ENCODE results near the gene ANKS1B.

Gene ANKS1B

DNA sequence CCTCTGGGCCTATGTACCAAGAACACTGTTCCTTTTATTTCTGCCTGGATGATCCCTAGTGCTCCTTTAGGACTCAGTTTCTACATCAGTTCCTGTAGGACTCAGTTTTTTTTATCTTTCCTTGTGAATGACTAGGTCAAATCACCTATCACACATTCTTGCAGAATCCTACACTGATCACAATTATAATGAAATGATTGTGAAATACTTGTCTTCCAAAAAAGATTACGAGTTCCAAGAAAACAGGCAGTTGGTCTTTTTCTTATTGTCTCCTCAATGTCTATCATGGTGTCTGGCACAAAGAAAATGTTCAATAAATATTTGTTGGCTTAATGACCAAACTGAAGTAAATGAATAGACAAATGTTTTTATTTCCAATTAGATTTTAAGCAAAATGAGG, 432.7 kb downstream of the ANKS1B start:
- no peak for FAIRE-seq

DNA sequence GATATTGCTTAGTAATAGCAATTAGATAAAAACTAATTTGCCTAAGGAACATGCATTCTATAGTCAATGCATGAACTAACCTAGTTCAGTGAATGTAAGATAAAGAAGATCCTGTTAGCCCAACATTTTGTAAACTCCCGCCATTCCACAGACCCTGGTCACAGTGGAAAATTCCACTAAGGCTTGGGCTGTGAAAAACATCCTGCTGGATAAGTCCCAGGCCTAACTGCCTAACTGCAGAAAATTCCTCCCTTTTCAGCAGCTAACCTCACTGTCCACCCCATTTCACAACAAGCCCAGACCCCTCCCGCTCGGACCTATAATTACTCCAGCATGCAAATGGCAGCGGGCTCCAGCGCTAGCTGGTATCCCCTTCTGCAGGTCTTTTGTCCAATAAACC, 435.1 kb downstream of the ANKS1B start:
- FAIRE-seq = no peak

DNA sequence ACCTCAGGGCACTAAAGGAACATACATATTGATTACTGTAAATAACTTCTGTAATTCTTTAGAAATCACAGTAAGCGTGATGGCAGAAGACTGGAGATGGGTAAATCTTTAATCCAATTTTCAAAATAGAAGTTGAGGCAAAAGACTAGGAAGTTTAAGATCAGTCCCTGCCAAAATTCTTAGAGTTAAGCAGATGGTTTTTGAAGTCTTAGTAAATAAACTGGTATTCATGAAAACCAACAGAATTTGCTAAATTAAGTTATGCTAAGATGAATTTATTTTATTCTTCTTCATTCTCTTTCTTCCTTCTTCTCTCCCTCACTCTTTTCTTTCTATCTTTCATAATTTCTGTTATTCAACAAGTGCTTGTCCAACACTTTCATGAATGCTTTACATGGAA, 435.5 kb downstream of the ANKS1B start:
- no peak for FAIRE-seq

DNA sequence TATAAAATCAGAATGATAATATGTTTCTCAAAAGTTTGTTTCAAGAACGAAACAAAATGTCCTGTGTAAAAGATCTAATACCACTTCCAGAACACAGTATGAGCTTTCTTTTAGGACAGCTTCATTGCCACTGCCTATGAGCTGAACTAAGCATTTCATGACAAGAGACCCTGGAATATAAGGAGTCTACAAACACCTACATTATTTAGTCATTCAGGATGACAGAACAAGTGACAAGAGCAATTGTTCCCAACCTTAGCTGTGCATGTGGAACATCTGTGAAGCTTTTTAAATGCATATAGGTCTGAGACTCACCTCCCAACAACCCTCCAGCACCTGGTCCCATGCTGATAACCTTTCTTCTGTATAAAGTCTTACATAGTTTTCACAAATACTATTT, 440.3 kb downstream of the ANKS1B start:
- FAIRE-seq = no peak

DNA sequence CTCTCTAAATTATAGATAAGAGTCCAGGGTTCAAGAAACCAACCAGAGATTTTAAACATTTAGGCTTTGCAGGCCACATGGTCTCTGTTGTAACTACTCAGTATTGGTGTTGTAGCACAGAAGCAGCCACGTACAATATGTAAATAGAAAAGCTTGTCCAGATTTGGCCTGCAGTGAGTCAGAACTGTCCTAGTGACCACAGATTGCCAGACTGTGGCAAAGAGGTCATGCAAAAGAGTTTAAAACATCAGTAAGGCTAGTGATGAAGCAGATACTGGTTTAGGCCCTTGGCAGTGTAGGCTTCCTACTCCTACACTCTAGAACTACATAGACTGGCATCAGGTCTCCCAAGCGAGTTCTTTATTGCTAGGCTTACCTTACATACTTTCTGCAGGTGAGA, 454.8 kb downstream of the ANKS1B start:
- peak; percentile 51 for FAIRE-seq

DNA sequence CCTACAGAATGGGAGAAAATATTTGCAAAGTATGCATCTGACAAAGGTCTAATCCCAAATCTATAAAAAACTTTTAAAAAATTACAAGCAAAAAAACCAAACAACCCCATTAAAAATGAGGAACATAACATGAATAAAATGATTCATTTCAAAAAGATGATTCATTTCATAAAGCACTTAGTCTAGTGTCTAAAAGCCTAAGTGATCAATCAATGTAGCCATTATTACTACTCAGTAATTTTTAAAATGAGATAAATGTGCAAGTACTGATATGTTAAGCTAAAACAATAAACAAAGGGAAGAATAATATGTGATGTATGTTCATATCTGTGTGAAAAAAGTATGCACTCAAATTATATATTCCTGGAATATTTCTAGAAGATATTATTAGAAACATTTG, 456.3 kb downstream of the ANKS1B start:
- peak; percentile 90 for FAIRE-seq

DNA sequence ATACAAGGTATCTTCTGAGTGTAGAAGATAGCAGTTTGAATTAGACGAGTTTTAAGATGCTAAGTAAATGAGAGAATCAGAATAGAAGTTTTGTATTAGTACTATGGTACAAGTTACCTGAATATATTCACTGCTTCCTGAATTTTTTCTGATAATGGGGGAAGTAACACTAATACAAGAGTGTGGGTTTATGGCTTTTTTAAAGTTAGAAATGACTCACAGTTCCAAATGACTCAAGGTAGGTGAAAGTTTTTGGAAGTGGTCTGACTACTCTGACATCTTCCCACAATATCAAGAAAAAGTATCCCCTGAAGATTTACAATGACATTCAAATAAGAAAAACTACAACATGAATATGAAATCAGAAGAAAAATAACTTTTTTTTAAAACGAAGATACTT, 460.9 kb downstream of the ANKS1B start:
- FAIRE-seq = no peak

DNA sequence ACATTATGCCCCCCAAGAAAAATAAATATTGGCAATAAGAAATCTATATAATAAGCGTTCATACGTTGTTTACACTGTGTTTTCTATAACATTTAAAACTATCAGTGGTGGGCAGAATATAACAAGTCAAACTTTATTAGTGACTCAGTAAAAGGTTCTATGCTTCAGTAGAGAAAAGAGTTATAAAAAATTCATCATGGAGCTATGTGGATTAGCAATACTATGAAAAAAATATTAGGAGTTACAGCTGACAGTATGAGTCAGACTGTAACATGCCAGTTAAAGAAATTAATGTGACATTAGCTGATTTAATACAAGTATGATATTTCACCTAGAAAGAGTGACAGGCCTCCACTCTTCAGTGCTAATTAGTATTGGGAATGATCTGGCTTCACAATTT, 462.3 kb downstream of the ANKS1B start:
- FAIRE-seq = no peak

DNA sequence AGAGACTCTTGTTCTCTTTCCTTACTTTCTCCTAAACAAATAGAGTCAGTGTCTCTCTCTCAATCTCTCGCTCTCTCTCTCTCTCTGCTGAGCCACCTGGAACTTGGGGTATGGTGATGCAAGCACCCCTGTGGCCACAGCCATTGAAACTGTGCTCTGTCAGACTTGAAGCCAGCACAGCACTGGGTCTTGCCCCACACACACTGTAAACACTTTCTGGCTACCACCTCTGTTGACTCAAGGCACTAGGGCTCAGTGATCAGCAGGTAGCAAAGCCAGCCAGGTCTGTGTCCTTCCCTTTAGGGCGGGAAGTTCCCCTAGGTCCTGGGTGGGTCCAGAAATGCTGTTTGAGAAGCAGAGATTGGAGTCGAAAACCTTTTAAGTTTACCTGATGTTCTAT, 463.1 kb downstream of the ANKS1B start:
- no peak for FAIRE-seq

DNA sequence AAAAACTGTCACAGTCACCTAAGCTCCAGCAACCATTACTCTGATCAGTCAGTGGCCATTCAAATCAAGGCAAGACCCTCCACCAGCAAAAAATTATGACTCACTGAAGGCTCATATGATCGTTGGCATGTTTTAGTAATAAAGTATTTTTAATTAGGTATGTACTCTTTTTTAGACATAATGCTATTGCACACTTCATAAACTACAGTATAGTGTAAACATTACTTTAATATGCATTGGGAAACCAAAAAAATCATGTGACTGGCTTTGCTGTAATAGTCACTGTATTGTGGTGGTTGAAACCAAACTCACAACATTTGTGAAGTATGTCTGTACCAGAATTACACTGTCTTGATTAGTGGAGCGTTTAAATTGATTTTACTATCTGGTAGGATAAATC, 471.7 kb downstream of the ANKS1B start:
- FAIRE-seq = no peak

DNA sequence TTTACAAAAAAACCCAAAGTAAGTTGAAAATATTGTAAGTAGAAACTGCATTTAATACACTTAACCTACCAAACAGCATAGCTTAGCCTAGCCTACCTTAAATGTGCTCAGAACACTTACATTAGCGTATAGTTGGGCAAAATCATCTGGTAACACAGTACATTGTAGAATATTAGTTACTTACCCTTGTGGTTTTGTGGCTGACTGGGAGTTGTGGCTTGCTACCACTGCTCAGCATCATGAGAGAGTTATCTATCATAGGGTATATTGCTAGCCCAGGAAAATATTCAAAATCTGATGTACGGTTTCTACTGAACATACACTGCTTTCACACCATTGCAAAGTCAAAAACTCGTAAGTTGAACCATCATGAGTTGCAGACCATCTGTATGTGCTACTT, 478.9 kb downstream of the ANKS1B start:
- FAIRE-seq = no peak

DNA sequence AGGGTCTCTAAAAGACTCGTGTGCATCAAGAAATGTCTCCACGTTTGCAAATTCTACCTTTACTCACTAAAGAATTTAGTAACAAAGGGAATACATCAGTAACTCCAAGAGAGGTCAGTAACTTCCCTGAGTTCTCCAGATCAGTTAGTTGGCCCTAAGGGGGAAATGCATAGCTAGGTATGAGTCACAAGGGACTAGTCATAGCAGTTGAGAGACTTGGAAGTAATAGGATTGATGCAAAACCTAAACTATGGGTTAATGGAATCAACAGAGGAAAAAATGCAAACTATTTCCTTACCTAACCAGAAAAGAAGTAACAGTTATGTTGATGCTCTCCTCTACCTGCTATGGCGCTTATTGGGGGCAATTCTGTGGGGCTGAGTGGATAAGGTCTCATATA, 486.0 kb downstream of the ANKS1B start:
- FAIRE-seq = no peak

DNA sequence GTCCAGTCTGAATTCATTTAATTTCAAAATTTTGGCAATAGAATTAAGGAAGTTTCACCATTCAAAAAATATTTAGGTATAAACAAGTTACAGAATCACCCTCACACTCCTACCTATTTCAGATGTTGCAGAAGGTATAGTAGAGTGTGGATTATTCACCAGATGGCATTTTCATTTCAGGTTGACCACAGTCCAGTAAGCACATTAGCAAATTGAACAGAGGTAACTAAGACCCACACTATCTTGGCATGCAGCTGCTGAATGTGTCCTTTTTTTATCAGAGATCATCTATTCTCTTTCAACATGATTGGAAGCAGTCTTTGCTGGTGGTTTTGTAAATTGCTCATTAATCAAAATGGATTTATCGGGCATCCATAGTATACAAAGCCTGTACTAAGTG, 488.9 kb downstream of the ANKS1B start:
- FAIRE-seq = no peak

DNA sequence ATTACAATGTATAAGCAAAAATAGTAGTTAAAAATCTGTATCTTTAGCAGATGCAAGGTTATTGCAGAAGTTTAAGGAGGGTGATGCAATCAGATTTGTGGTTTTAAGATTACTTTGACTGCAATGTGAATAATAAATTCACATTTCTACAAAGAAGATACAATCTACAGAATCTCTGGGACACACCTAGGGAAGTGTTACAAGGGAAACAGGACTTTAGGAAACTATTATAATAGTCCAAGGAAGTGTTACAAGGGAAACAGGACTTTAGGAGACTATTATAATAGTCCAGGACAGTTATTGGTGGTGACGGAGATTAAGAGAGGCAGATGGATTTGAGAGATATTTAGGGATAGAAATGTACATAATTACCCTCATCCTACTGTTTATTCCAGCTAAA, 491.5 kb downstream of the ANKS1B start:
- peak; percentile 9 for FAIRE-seq

DNA sequence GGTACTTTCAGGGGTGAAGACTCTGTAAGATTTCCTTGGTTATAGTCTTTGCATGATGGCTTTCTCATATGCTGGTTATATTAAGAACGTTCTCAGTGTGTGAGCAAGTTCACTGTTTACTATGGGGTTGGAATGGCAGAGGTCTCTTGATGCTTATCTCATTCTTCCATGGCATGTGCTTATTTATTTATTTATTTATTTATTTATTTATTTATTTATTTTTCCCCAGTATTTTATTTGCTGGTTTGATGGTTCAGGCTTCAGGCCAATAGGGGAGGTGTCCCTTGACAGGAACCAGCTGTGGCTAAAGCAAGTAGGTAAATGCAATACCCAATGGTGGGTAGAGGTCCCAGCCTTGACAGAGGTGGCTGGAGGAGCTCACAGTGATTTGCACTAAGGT, 498.5 kb downstream of the ANKS1B start:
- FAIRE-seq = no peak

DNA sequence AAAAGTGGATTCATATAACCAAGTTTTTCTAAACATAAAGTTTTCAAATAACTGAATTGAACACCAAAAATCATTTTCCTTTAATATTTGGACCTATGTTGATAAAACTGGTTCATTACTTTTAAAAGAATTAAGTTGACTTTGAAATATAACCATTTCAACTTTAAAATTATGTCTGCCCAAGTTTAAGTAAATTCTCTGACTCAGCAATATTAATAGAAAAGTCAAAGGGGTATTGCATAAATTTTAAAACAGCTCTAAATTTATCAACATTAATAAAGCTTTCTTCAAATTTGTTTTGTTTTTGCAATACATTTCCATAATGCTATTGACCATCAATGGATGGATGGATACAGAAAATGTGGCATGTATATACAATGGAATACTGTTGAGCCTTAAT, 505.6 kb downstream of the ANKS1B start:
- FAIRE-seq = no peak

DNA sequence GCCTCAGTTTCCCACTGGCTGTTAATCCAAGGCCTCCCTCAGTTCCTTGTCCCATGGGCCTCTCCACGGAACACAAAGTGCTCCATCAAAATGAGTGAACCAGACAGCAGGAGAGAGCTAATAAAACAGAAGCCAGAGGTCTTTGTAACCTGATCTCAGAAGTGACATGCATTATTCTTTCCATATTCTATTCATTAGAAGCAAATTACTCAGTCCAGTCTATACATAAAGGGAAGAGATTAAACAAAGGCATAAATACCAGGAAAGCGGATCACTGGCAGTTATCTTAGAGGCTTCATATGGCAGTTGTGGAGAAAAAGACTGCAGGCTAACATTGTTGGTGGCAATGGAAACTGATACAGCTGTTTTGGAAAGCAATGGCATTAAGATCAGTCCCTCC, 507.8 kb downstream of the ANKS1B start:
- FAIRE-seq = no peak

DNA sequence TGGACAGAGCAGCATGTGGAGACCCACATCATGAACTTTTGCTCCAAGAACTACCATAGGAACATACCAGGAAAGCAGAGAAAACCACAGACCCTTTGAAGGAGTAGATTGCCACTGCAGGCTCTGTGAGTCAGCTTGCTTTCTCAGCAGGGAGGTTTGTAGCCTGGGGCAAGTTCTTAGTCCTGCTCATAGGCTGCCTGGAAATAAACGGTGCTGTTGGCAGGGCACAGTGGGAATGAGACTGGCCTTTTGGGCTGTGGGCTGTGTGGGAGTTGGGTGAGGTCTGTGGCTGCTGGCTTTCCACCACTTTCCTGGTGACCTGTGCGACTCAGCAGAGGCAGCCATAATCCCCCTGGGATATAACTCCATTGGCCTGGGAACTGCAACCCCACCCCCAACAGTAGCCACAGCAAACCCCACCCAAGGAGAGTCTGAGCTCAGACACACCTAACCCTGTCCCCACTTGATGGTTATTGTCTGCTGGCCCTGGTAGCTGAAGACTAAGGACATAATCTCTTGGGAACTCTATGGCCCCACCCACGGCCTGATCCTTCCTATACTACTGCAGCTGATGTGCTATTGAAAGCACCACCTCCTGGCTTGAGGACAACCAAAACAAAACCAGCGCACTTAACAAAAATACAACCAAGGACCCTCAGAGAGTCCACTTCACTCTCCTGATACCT, 529.2 kb downstream of the ANKS1B start:
- no peak for FAIRE-seq

DNA sequence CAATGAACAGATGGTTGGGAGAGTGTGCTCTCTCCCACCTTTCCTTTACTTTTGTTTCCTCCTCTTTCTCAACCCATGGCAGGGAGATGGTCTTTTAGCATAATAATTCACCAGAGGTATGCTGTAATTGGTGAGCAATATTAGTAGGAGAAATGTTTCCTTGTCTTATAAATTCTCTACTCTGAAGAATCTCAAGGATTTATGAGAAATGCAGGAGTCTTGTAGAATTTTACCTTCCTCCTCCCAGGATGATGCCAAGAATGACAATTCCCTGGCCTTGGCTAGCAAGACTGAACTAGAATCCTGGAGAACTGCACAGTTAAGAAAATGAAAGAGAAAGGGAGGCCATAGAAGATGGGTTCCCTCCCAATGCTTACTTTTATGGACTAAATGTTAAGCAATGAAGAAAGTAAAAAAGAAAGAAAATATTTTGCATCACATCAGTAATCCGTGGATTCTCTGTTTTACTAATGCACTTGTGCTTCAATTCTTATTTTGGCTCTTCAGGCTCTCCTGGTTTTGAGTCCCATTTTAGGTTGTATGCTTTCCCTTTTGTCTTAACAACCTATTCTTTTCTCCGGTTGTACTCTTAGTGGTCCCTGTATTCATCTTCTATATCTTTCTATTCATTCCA, 530.1 kb downstream of the ANKS1B start:
- no peak for FAIRE-seq

DNA sequence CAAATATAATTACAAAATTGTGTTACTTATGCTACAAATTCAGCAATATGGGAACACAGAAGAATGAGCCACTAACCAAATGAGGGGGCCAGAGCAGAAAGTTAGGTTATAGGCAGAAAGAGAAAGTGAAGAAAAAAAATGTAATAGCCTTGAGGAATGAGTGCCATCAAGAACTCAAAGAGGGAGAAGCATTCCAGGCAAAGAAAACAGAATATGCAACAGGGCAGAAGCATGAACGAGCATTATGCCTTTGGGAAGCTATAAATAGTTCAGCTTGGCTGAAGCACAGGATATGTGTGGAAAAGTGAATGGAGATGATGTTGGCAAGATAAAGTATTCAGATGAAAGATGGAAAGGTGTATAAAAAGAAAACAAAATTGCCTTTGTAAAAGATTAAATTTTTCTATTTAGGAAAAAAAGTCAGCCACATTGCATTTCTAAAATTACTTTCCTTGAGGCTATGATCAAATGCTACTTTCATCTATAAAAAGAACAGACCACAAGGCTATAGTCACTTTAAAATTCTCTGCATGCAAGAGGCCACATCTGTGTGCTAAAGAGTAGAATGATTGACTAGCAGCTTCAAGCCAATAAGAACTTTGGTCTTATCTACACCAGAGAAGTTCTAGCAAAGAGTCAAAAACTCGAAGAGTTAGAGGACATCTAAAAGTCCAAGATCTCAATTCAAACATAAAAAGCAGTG, 530.7 kb downstream of the ANKS1B start:
- no peak for FAIRE-seq

DNA sequence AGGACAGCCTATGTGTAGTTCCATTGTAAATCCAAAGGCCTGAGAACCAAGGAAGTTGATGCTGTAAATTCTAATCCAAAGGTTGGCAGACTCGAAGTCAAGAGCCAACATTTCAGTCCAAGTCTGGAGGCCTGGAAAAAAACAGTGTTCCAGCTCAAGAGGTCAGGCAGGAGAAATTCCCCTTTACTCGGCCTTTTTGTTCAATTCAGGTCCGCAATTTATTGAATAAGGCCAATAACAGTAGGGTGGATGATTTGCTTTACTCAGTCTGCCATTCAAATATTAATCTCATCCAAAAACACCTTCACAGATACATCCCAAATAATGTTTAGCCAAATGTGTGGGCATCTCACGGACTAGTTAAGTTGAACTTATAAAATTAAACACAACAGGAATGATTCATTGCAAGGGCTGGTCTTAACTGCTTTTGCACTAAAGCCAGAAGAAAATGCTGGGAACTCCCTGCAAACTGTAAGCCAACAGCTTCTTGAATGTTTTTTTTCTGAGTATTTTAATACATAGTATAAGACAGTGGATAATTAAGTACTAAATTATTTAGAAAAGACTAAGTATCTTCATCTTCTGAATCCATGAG, 534.6 kb downstream of the ANKS1B start:
- FAIRE-seq = no peak

DNA sequence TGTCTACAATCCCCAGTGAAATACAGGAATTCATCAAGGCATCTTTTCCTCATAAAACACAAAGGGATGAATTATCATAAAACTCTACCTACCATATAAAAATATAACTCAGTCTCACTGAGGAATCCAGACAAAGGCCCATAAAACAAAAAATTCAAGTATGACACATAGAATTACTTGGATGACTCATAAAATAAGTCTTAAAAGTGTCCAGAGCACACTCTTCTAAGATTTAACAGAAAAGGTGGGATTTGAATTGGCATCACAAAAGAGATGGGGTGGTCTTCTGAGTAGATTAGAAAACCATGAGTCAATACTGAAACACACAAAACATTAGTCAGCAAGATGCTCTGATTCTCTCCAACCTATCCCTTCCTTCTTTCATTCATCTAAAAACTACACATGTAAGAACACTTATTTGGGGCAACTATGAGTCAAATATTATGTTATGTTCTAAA, 539.8 kb downstream of the ANKS1B start:
- FAIRE-seq = no peak

DNA sequence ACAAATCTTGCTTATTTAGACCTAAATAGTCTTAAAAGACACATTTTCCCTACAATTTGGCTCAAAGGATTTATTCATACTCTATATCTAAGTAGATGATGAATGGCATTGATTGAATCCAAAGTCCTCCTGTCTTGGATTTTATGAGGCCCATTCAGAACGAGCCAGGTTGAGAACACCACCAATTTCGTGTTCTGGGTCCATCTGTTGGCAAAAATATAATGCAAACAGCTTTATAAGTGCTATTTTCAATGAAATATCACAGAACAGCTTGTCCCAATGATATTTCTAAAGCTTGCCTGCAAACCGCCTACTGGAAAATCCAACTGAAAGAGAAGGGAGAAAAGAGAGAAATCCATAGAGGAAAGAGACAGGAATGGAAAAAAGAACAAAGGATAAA, 542.0 kb downstream of the ANKS1B start:
- no peak for FAIRE-seq

DNA sequence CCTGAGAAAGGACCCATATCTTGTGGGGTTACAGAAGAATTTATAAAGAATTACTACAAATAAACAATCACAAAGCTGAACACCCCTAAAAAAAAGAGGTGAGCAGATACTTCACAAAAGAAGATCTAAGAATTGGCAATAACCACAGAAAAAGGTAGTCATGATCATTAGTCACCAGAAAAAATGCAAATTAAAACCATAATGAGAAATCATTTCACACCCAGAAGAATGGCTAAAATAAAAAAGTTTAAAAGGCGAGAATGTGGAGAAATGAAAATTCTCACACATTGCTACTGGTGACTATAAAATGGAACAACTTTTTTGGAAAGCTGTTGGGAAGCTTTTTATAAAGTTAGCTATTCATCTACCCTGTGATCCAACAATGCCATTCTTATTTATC, 545.3 kb downstream of the ANKS1B start:
- FAIRE-seq = no peak

Data from islet of Langerhans (tissue), 1 donor.